HG02678 (cell line): Measurements from ENCODE around the gene KMO.

Experiments used
- ATAC-seq: cut with Tn5 transposase; IDR thresholded peaks from one replicate; pipeline ENCODE4 v1.9.1; 2021; ENCODE audit warnings: mild to moderate bottlenecking, moderate library complexity; ENCODE audit not compliant: unreplicated experiment

KMO gene

DNA sequence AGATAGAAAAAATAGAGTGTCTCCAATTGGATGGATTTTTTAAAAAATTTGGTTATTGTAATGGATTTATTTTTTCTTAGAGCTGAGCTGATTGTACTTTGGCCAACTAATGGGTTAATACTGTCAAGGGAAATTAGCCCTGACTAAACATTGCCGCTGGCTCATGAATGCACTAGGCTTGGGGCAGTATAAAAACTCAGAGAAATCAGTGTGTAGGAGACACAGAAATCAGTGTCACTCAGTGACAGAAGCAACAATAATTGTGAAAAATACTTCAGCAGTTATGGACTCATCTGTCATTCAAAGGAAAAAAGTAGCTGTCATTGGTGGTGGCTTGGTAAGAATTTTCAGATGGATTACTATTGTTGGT, at the start of gene KMO:
KMO (plus strand) TSS at position 217 of the 370 bp plus-strand sequence; CDS start at position 284, 67 bp downstream.
- ATAC-seq = peak; percentile 30

DNA sequence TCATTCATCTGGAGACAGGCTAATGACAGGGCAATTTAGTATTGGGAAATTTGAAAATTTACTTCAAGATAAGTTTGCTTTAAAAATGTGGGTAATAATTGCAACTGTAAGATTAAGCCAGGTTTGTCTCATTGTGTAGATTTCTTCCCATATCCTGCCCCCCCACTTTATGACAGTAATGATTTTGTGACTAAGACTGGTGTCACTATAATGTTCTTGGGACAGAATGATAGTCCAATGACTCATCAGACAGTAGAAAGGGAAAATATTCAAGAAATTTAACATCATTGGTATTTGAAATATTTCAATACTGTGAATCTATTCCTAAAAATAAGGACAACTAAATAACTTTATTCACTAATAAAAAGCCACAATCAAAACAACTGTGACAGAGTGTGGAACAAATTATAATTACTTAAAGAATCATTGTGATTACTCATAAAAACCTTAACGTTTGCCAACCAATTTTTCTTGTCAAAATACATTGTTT, 49.4 kb upstream of the KMO start:
- no peak for ATAC-seq

DNA sequence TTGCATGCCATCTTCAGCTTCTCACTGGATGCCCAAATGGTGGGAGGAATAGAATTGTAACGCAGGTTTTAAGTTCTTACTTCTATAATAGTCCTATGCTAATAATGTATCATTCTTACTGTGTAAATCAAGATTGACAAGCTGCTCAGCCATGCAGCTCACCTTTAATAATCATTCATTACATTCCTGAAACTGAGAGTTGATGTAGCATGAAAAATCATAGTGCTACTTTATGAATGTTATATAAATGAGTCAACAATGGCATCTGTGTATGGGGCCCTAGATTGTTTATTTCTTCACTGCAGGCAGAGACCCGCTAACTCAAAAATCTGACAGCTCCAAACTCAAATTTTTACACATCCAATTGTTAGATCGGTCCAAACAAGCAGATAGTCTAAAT, 47.0 kb upstream of the KMO start:
- peak; percentile 60 for ATAC-seq

DNA sequence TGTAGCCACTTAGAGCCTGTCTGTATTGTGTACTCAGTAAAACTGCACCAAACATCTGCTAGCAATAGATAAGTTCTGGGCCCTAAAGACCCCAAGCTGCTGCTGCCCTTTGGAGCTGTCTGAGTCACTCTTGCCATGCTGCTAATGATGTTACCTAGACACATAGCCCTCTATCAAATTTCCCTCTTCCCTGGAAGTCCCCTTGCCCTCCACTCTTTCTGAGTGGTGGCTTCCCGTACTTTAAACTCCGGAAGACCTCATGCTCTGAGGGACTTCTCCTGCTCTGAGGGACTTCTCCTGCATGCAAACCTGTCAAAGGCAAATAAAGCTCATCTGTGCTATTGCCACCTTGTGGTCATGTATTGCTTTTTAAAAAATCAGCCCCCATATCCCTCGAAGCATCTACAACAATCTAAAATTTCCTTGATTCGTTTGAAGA, 46.6 kb upstream of the KMO start:
- peak; percentile 41 for ATAC-seq

DNA sequence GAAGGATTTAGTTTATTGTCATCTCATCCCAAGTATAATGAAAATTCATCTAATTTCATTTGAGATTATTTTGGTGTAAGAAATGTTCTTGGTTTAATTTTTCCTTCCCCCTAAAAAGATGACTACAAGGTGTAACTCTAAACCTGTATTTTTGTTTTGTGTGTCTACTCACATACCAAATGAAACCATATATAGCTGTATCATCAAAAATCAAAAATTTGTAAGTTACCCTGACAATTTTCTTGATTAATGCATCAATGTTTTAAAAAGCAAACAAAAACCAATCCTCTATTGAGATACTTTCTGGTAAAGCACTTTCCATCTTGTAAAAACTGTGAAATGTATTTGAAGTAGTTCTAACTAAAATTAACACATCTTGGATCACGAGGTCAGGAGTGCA, 43.4 kb upstream of the KMO start:
- no peak for ATAC-seq

DNA sequence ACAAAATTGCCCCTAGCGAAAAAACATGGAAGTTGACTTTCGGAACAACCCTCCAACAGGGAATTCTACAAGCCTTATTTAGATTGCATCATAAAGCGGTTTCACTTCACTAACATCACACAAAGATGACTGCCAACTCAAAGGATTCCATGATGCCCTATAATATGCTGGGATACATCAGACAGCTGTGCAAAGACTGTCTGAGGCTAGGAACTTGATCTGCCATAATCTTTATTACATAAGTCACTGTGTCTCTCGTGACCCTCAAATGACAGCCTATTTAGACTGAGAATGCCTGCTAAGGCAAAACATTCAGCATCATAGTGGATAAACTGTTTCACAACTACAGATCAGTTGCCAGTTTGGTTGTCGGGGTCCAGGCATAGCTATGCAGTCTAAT, 36.4 kb upstream of the KMO start:
- no peak for ATAC-seq

DNA sequence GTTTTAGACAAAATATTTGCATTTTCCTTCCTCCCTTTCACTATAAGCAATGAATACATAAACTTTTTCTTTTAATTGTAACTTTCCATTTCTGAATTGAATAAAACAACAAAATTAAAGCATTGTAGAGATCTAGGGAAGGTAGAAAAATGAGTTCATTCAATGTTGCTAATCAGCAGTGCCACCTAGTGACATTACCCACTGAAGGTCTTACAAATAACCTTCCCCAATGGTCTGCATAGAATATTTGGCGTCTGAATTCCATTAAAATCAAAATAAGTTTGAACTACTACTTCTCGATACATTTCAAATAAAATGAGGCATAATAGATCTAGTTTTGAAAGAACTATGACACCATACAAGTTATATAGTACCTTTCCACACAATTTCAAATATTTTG, 32.3 kb upstream of the KMO start:
- ATAC-seq = no peak

DNA sequence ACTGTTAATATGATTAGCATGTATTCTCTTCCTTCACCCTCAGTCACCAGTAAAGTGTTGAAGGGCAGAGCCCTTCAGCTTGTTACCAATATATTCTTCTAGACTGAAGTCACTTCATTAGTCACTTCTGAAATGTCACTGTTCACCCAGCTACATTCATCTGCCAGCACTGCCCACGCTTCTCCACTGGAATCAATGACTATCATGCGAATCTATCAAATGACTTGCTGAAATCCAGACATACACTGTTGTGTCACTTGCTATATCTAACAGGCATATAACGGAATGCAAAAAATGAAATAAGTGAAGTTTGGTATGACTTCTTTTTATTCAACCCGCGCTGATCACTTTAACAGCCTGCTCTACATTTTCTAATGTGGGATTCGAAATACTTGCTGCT, 28.7 kb upstream of the KMO start:
- ATAC-seq = no peak

DNA sequence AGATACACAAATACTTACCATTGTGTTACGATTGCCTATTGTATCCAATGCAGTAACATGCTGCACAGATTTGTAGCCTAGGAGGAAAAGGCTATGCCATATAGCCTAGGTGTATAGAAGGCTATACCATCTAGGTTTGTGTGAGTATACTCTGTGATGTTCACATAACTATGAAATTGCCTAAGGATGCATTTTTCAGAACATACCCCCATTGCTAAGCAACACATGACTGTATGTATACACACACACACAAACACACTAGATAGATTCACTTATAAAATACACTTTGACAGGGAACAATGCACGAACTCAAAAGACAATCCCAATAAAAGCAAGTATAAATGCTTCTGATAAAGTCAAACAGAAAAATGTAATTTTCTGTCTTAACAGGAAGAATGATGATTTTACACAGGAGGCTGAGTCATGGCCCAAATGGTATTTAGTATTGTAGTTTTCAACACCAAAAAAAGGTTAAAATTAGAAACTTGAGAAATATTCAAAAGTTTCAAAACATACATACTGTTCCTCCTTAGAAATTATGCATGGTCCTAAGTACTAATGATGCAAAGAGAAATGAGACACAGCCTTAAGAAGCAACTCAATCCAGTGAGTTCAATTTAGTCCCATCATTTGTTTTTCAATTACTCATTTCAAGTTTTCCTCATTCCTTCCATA, 24.9 kb upstream of the KMO start:
- ATAC-seq = no peak

DNA sequence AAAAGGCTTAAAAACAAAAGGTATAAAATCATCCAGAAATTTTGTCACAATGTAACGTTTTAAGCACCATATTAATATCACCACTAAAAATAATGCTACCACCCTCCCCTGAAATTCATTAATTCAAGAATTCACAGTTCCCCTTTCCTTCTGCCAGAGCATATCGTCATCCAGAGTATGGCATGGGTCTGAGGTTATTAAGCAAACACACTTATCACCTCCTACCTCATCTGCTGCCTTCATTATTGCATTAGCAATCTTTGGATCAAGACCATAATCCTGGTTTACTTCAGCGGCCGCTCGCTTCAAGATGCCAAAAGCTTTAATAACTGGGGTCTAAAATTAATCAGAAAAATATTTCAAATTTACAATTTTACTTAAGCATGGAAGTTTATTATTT, 18.8 kb upstream of the KMO start:
- ATAC-seq = no peak

DNA sequence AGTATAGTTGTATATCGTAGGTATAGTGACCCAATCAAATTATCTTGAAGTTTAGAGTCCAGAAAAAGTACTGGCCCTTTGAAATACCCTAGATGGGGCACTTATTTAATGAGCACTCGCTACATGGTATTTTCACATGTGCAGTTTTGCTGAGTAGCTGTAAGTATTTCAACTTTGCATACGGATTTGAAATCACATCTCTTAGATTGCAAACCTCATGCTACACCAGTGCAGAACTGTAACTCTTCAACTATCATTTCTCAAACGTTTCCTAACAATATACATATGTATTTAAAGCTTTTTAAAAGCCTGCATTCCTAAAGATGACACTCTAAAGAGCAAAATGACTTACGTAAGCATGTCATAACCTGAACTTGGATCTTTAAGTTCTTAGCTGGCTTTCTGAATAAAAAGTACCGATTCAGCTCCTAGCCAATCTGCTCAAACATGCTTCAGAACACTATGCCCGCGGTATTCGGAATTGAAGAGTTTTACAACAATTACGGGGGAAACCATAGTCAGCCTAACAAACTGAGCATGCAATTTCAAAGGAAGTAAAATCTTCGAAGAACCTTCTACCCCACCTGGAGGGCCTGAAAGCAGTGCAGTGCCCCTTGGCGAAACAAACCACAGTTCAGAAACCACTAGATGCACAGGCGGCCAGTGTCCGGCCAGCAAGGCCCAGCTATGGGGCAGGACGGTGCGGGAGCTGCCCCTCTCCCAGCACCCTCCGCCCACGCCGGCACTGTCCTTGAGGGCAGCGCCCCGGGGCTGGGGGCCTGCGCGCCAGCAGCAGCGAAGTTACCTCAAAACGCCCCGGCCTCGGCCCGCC, 13.5 kb upstream of the KMO start:
- ATAC-seq = peak; percentile 29

DNA sequence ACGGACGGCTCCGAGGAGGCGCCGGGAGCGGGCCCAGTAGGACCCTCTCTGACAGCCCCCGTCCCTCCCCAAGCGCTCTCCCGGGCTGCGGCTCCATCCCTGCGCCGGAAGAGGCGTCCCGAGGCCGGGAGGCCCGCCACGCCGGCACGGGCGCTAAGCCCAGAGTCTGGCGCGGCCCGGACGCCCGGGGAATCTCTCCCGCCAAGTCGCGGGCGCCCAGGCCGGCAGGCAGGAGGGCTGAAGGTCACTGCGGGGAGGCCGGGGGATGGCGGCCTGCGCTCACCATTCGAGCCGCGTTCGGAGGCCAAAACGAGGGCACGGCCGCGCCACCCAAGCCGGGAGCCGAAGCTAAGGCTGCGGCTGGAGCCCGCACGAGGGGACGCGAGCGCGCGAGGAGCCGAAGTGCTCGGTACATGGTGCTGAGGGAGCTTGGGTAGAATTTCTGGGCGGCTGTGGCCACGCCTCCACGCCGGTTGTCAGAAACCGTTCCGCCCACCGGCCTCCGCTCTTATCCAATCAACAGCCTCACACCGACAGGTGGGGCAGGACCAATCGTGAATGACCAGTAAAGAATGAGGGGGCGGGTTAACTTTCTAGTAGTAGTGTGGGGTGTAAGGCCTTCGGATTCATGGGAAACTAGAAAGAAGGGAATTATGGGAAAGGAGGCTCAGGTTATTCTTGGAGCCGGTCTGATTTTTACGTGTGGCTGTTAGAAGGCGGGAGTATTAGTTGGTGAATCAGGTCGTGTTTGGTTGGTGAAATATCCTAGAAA, 12.7 kb upstream of the KMO start, which contains the start of gene FH:
FH (minus strand) TSS at position 448 of the 772 bp plus-strand sequence; CDS start at position 415, 33 bp downstream.
- ATAC-seq = peak; percentile 95

DNA sequence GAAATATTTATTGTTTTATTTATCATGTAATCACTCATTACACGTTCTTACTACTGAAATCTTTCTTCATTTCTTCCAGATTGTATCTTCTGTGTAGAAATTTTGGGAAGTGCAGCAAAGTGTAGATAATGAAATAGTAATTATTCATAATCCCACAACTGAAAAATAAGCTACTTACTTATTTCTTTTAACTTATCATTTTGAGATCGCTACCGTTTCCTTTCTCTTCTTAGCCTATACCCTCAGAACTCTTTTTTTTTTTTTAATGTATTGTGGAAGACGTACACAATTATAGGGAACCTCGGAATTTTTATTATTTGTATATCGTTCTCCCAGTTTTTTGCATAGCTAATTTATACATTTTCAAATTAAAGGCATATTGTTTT, 12.1 kb upstream of the KMO start:
- no peak for ATAC-seq

DNA sequence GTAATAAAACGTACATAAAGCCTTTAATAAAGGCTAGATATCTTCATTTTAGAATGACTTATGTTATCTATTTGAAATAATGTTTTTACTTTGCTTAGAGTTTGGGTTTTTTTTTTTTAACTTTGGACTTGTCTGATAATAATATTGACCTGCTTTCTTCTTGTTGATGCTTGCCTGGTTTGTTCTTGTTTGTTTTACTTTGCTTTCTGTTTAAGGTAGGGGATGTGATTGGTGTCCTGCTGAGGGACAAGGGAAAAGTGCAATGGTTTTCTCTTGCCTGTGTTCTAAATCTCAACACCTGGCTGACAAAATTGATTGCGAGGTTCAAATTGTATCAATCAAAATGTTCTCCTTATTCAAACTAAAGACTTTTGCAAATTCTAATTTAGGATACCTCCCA, 10.5 kb upstream of the KMO start:
- ATAC-seq = no peak

DNA sequence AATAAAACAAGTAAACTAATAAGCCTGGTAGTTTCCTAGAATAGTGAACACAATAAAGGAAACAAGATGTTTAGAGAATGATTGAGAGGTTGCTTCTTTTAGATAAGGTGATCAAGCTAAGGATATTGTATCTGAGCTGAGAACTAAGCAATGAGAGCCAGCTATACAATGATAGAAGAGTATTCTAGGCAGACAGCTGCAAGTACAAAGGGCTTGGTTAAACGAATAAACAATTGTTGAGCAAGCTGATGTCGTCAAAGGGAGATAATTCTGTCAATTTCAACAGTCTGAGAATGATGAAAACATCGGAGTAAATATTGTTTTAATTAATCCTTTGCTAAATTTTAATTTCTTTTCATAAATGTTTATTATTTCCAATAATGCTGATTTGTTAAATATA, 7.2 kb upstream of the KMO start:
- ATAC-seq = no peak

DNA sequence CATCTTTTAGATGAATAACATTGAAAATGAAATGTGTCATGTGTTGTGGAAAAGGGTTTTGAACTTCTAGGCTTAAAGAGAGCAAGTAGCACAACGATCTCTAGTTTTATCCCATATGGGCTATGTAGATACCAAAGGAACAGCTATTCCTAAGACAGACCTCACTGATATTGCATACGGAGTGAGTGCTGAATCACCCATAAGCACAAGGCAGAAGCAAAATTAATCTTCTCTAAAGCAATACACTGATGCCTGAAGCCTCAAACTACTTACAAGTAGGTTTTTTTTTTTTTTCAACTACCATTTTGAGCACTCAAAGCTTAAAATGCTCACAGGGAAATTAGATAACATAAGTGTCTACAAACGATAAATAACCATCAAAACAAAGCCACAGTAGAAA, 5.0 kb upstream of the KMO start:
- ATAC-seq = no peak

DNA sequence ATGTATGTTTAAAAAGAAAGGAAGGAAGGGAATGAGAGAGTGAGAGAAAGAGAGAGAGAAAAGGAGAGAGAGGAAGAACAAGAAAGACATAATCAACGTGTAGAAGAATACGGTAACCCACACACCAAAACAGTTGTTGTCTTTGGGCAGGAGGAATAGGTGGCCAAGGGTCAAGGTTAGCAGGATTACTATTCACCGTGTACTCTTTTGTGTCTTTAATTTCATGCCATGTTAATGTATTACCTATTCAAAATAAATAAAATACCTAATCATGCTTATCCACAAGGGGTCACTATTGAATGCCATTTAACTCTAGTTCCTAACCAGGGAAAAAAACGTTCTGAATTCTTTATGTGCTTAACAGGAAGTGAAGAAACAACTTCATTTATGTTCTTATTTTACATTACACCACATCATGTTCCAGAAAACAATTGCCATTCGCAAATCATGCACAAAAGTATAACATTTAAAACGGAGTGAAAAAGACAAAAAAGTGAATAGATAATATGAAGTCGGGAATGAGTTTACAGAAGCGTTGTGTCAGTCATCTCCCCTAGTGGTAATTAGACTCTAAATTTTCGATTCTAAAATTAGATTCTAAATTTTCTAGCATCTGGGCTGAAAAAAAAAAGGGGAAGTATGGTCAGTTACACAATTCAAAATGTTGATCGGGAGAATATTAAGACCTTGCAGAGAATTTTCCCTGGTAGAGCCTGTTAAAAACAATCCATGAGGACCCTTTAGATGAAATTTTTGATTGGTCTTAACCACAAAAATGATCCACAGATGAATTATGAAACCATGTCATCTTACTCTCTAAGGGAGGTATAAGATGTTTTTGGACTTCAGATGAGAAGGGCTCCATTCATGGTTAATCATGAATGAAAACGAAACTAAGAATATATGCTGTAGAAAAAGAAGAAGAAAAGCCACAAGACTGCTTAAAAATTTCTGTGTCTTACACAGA, 700 bp upstream of the KMO start:
- peak; percentile 62 for ATAC-seq

DNA sequence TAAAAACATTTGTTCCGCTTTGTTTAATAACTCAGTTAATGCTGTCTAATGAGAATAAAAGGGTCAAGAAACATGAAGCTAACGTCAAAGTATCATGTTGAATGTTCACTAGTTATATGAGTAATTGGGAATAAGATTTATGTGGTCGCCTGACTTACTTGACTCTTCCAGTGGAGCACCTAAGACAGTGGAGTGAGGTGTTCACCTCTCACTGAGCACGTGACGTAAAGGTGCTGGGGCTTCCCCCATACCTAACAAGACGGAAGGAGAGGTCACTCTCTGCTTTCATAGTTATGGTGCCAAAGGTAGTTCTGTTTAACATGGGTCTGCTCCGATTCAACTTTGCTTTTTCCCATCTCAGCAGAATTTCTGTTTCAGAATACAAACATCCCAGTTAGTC, 686 bp downstream of the KMO start:
- peak; percentile 56 for ATAC-seq

DNA sequence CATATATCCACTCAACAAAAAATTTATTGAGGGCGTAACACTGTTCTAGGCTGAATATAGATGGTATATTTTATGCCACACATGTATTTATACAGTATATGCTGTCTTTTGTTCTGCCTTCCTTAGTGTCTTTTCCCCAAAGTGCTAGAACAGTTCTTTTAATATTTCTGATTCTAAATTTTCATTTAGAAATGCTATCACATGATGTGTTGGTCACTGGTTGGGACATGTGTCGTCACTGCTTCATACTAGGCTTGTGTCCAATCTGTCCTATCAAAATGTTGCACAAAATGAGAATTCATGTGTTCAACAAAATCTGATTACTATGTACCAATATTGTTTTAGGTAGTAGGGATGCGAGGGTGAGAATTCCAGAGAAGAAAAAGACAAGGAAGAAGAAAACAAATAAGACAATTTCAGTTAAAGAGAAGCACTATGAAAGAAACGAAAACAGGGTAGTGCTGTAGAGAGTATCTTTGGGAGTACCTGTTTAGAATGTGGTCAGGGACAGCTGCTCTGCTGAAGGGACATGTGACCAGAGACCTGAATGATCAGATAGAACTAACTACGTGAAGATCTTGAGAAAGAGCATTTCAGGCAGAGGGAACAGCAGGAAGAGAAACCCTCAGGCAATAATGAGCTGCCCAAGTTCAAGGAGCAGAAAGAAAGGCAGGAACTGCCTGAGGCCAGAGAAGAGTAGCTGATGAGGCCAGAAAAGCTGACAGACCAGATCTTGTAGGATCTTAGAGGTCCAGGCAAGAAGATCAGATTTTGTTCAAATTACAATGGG, 1.3 kb downstream of the KMO start:
- ATAC-seq = peak; percentile 50
